ENCODE results near the gene ZCWPW2. TPM values are rescaled to one million over a fixed set of nuclear protein-coding genes. Genes with fewer than 3 reads are reported as not detected.

Gene ZCWPW2
- total and polyA plus RNA-seq, 9 of the 15 experiments (the other 6 are each of a cell fraction or from before 2014, with no cell fraction given), result 0.10 to 0.77 (median 0.44) TPM

GRCh38 chr3:28317438-28318022 lies 31.0 kb upstream of the ZCWPW2 start (continued):
- TF ChIP-seq CTCF (IDR thresholded peaks at IDR 0.05 in 2 of 3, conservative IDR thresholded peaks at IDR 0.05 in 1 of 3; ENCODE audit: insufficient read depth in 2 of 3, low read depth in 1 of 3, low read length in 3 of 3) (peak; percentile 48 to 66 (median 64)), KLF16 (IDR thresholded peaks at IDR 0.05) (peak; percentile 35; the same call in 1 of the 2 replicates), ZNF24 (IDR thresholded peaks at IDR 0.05) (no peak)

GRCh38 chr3:28320981-28321380 lies 27.5 kb upstream of the ZCWPW2 start:
- intact Hi-C loops (cut with micrococcal nuclease), result loop anchor here (10.0 kb wide), 1 partner anchor 1006 kb away; no protein-coding TSS in a partner anchor
- Histone ChIP-seq H3K9ac (ENCODE audit: insufficient read depth in 1 of 2, low read depth in 2 of 2, low read length in 2 of 2) (no peak overlapping the region), H3K79me2 (ENCODE audit: control insufficient read depth, insufficient read depth, low read length) (no peaks in the 10 kb centered on the region), H3K27me3 (ENCODE audit: control insufficient read depth in 2 of 2, insufficient read depth in 2 of 2, low read length in 2 of 2) (no peaks in the 10 kb centered on the region), H3K9me3 (replicated peaks; ENCODE audit: control insufficient read depth, insufficient read depth, low read depth, low read length) (no peaks in the 10 kb centered on the region), H3K4me1 (replicated peaks in 1 of 2; ENCODE audit: control insufficient read depth in 2 of 2, insufficient read depth in 2 of 2, low read length in 2 of 2) (no peaks in the 10 kb centered on the region), H4K20me1 (replicated peaks; ENCODE audit: control insufficient read depth, insufficient read depth, low read length) (no peaks in the 10 kb centered on the region), H2AFZ (ENCODE audit: low read depth, low read length) (no peak overlapping the region), H3K36me3 (ENCODE audit: control insufficient read depth, insufficient read depth, low read length) (peaks cover 66% of the 10 kb centered on the region), H3K9me1 (ENCODE audit: control insufficient read depth, insufficient read depth, low read length) (no peaks in the 10 kb centered on the region), H3K4me3 (no peak overlapping the region), H3K27ac (ENCODE audit: extremely low read depth, low read depth, low read length) (no peak overlapping the region), H3K4me2 (ENCODE audit: insufficient read depth, low read length) (no peak overlapping the region)
- BruUV-seq (replicated peaks), result no TSS peak
- DNase-seq (ENCODE audit: extremely low read depth in 1 of 4, low spot score in 3 of 4), result no peak
- TF ChIP-seq ZC3H11A (IDR thresholded peaks at IDR 0.05; ENCODE audit: low read depth, low read length), result no peak
- TF ChIP-seq ZNF707 (CRISPR knock-in tag; conservative IDR thresholded peaks at IDR 0.05), result no peak
- TF ChIP-seq STAG1 (CRISPR knock-in tag; IDR thresholded peaks at IDR 0.05; ENCODE audit: borderline replicate concordance), result no peak
- TF ChIP-seq SMAD3 (CRISPR knock-in tag; conservative IDR thresholded peaks at IDR 0.05), result no peak
- FAIRE-seq, result no peak
- in situ Hi-C loops (cut with MboI), result no loop called here
- ChIA-PET CTCF (ENCODE audit: low intra/inter-chr PET ratio) (no interaction called here), POLR2A (interaction anchor here (2.2 kb wide), 1 partner anchor 28 kb away, joined by 7 read pairs; the partner anchor contains the start of genes AZI2 and ZCWPW2)
- ATAC-seq, result no peak
